K562 (cell line): ENCODE results near the gene TMEM19. TPM values are rescaled to one million over a fixed set of nuclear protein-coding genes. Genes with fewer than 3 reads are reported as not detected.
A peak's percentile ranks its signal among the peaks of the same experiment; 100 is the strongest.

Experiments used
- ARID1B ChIP-seq: fragments of 450-650 bp; IDR thresholded peaks from 2 replicates; pipeline ENCODE4 v1.6.1; 2016; ENCODE audit warnings: antibody characterized with exemption, mild to moderate bottlenecking, inconsistent platforms
- ARNT ChIP-seq, 2 experiments: fragments of 450-650 bp; IDR thresholded peaks; 2 replicates each; pipeline ENCODE4 v1.6.1; 2016; ENCODE audit warnings: mild to moderate bottlenecking in 1 of 2
- CBFA2T2 ChIP-seq: fragments of 450-650 bp; conservative IDR thresholded peaks from 2 replicates; pipeline ENCODE4 v1.6.1; 2017; ENCODE audit warnings: mild to moderate bottlenecking
- CBFA2T3 ChIP-seq: fragments of 450-650 bp; IDR thresholded peaks from 2 replicates; pipeline ENCODE4 v1.6.1; 2017
- CCNT2 ChIP-seq: IDR thresholded peaks from 2 replicates; pipeline ENCODE4 v1.6.1; 2011; ENCODE audit warnings: borderline replicate concordance, low read depth, mild to moderate bottlenecking, moderate library complexity, mixed read lengths, low read length; ENCODE audit not compliant: insufficient read length; ENCODE audit errors: extremely low read depth
- CHCHD3 ChIP-seq: fragments of 250-450 bp; sonication (Bioruptor Pico); IDR thresholded peaks from 2 replicates; pipeline ENCODE4 v2.1.2; 2022; ENCODE audit warnings: mild to moderate bottlenecking
- CXXC5 ChIP-seq: fragments of 250-450 bp; sonication (Bioruptor Pico); IDR thresholded peaks from 2 replicates; pipeline ENCODE4 v1.8.0; 2022; ENCODE audit warnings: inconsistent platforms, mild to moderate bottlenecking, moderate library complexity
- EP300 ChIP-seq: IDR thresholded peaks from 2 replicates; pipeline ENCODE4 v1.6.1; 2012; ENCODE audit warnings: low read length, improper control_type of control experiment
- FOXM1 ChIP-seq, 2 experiments: fragments of 450-650 bp in 1 of 2; sonication (generic) in 1 of 2; formaldehyde crosslinking in 1 of 2; IDR thresholded peaks; 2 replicates each; pipeline versions ENCODE4 v1.6.1 to v1.9.0; 2017 to 2022; ENCODE audit warnings: low read depth in 2 of 2, mild to moderate bottlenecking in 2 of 2, missing genetic modification reagents in 1 of 2, moderate library complexity in 1 of 2
- GATA2 ChIP-seq: sonication (generic); formaldehyde crosslinking; IDR thresholded peaks from 2 replicates; pipeline ENCODE4 v1.4.0; 2020; ENCODE audit warnings: mild to moderate bottlenecking, missing genetic modification reagents
- HNRNPUL1 ChIP-seq: fragments of 200-400 bp; formaldehyde crosslinking; IDR thresholded peaks from 2 replicates; pipeline ENCODE4 v1.6.1; 2017; ENCODE audit warnings: low read length
- KLF16 ChIP-seq: IDR thresholded peaks from 2 replicates; pipeline ENCODE4 v1.6.1; 2016; ENCODE audit warnings: antibody characterized with exemption
- MEIS2 ChIP-seq: fragments of 450-650 bp; IDR thresholded peaks from 2 replicates; pipeline ENCODE4 v1.6.1; 2014; ENCODE audit warnings: mild to moderate bottlenecking; ENCODE audit not compliant: partially characterized antibody
- MTA3 ChIP-seq: fragments of 450-650 bp; formaldehyde crosslinking; IDR thresholded peaks from 2 replicates; pipeline ENCODE4 v1.6.1; 2017; ENCODE audit warnings: mild to moderate bottlenecking, borderline replicate concordance
- NCOR1 ChIP-seq: fragments of 450-650 bp; IDR thresholded peaks from 2 replicates; pipeline ENCODE4 v1.6.1; 2016; ENCODE audit warnings: mild to moderate bottlenecking, moderate library complexity
- PML ChIP-seq: IDR thresholded peaks from 2 replicates; pipeline ENCODE4 v1.6.1; 2012; ENCODE audit warnings: low read length, inconsistent platforms
- RCOR1 ChIP-seq, 2 experiments: IDR thresholded peaks; 2 replicates each; pipeline ENCODE4 v1.6.1; 2012; ENCODE audit warnings: low read depth in 2 of 2, low read length in 2 of 2, borderline replicate concordance in 1 of 2, improper control_type of control experiment in 1 of 2
- SMAD4 ChIP-seq: fragments of 250-450 bp; sonication (Bioruptor Pico); conservative IDR thresholded peaks from 2 replicates; pipeline ENCODE4 v1.8.0; 2021; ENCODE audit warnings: inconsistent platforms, mild to moderate bottlenecking, moderate library complexity
- SMARCC2 ChIP-seq: fragments of 450-650 bp; IDR thresholded peaks from 2 replicates; pipeline ENCODE4 v1.6.1; 2017; ENCODE audit warnings: antibody characterized with exemption, moderate library complexity, mild to moderate bottlenecking, low read depth
- SRSF7 ChIP-seq: fragments of 200-400 bp; formaldehyde crosslinking; optimal IDR thresholded peaks from 2 replicates; pipeline ENCODE3; 2017; ENCODE audit warnings: mild to moderate bottlenecking, low read depth, low read length
- STAT6 ChIP-seq: sonication (generic); formaldehyde crosslinking; IDR thresholded peaks from 2 replicates; pipeline ENCODE4 v1.8.1; 2023; ENCODE audit warnings: mild to moderate bottlenecking, missing genetic modification reagents
- TAF7 ChIP-seq: fragments of 450-650 bp; IDR thresholded peaks from 2 replicates; pipeline ENCODE4 v1.6.1; 2016; ENCODE audit warnings: missing genetic modification characterization, missing compliant biosample characterization
- TEAD4 ChIP-seq, 2 experiments: sonication (generic) in 1 of 2; formaldehyde crosslinking in 1 of 2; IDR thresholded peaks; 2 replicates each; pipeline versions ENCODE4 v1.6.1 to v1.8.0; 2012 to 2022; ENCODE audit warnings: borderline replicate concordance in 1 of 2, inconsistent platforms in 1 of 2, low read length in 1 of 2, mild to moderate bottlenecking in 1 of 2, missing genetic modification reagents in 1 of 2
- ZBTB43 ChIP-seq: sonication (generic); formaldehyde crosslinking; IDR thresholded peaks from 2 replicates; pipeline ENCODE4 v1.8.0; 2023; ENCODE audit warnings: mild to moderate bottlenecking, missing genetic modification reagents
- ZNF766 ChIP-seq: fragments of 200-800 bp; sonication (Bioruptor generic); conservative IDR thresholded peaks from 2 replicates; pipeline ENCODE4 v1.6.1; 2016; ENCODE audit warnings: missing genetic modification characterization, missing compliant biosample characterization
- polyA plus RNA-seq, 8 experiments: library from polyadenylated mRNA; depleted of rRNA in 4 of 8; stranded (reverse) in 5 of 8; unstranded in 3 of 8; fragments of >200 nt; fragmentation: Nextera tagmentation in 2 of 8; fragmentation: Illumina TruSeq in 1 of 8; extraction: Ambion mirVana in 2 of 8; extraction: Trizol in 1 of 8; gene quantifications; 2 replicates each; pipeline versions ENCODE4 v1.2.1 to v1.2.3, GENCODE V29; 2011 to 2014; ENCODE audit warnings: inconsistent platforms in 1 of 8, missing spikeins in 1 of 8
- total RNA-seq, 7 experiments: library from RNA; depleted of rRNA in 6 of 7; stranded (reverse); fragments of >200 nt in 6 of 7; fragmentation: Illumina TruSeq in 2 of 7; extraction: Trizol in 2 of 7; gene quantifications; 2 replicates each; pipeline versions ENCODE4 v1.2.1 to v1.2.3, GENCODE V29; 2011 to 2021; ENCODE audit warnings: low replicate concordance in 1 of 7

Gene TMEM19
- total and polyA plus RNA-seq, 9 of the 15 experiments (the other 6 are each of a cell fraction or from before 2014, with no cell fraction given) = 8.2 to 24.2 (median 17.2) TPM

GRCh38 chr12:71641390-71641789 lies 44.5 kb upstream of the TMEM19 start (continued):
- TF ChIP-seq HNRNPUL1 (no peak), NCOR1 (peak; percentile 62), SRSF7 (no peak), ARNT (IDR thresholded peaks at IDR 0.05) (no peak), RCOR1 (IDR thresholded peaks at IDR 0.05; ENCODE audit: borderline replicate concordance in 1 of 2, low read depth in 2 of 2, low read length in 2 of 2) (peak in 1 of 2 experiments; percentile 86; a peak in 1 of 4 replicates), TEAD4 (IDR thresholded peaks at IDR 0.05; ENCODE audit: low read length) (peak; percentile 90), TEAD4 (CRISPR knock-in tag; IDR thresholded peaks at IDR 0.05; ENCODE audit: borderline replicate concordance) (no peak), ZNF766 (CRISPR knock-in tag) (0 out of 2 replicates have a peak, but pooled peaks have one; percentile 26), EP300 (peak; percentile 72; the same call in 1 of the 2 replicates), CBFA2T2 (peak; percentile 66), KLF16 (peak; percentile 64), MTA3 (no peak), STAT6 (no peak), CXXC5 (CRISPR knock-in tag) (peak; percentile 95), FOXM1 (IDR thresholded peaks at IDR 0.05; ENCODE audit: low read depth) (peak; percentile 79; the same call in 1 of the 2 replicates), FOXM1 (CRISPR knock-in tag; IDR thresholded peaks at IDR 0.05; ENCODE audit: low read depth) (no peak), GATA2 (CRISPR knock-in tag) (peak; percentile 46; the same call in 1 of the 2 replicates), SMARCC2 (peak; percentile 54; the same call in 1 of the 2 replicates), MEIS2 (peak; percentile 80), SMAD4 (CRISPR knock-in tag) (peak; percentile 85), PML (peak; percentile 72; the same call in 1 of the 2 replicates), CCNT2 (peak; percentile 26), CBFA2T3 (peak; percentile 83), ARID1B (peak; percentile 90), TAF7 (tag) (no peak), CHCHD3 (CRISPR knock-in tag) (no peak), ZBTB43 (CRISPR knock-in tag) (no peak)
